ENCODE results near the gene CHCHD3.
A peak's percentile ranks its signal among the peaks of the same experiment; 100 is the strongest.

The CHCHD3 gene

GRCh38 chr7:132782777-132783640 is 298.9 kb downstream of the CHCHD3 start:
- peaks cover 5 to 6% of the 10 kb centered on the region in 2 donors for H3K9me3 Mint-ChIP-seq
- H3K27ac Mint-ChIP-seq, result no peak overlapping the region
- ATAC-seq (replicated peaks), result no peak
- H3K4me3 Mint-ChIP-seq, result no peak overlapping the region
- peaks cover 27 to 47% of the 10 kb centered on the region in 2 donors for H3K36me3 Mint-ChIP-seq
- H3K27me3 Mint-ChIP-seq, result peaks cover 0 to 7% of the 10 kb centered on the region in 2 donors
- no peak for DNase-seq
- peaks cover 12 to 15% of the 10 kb centered on the region in 2 donors for H3K4me1 Mint-ChIP-seq

- no peak overlapping the region for H3K4me3 Mint-ChIP-seq
- peaks cover 9 to 12% of the 10 kb centered on the region in 2 donors for H3K27me3 Mint-ChIP-seq
- no peak overlapping the region for H3K27ac Mint-ChIP-seq
- H3K36me3 Mint-ChIP-seq, result peaks cover 13 to 33% of the 10 kb centered on the region in 2 donors
- peaks cover 6% of the 10 kb centered on the region in 2 donors for H3K9me3 Mint-ChIP-seq
- peaks cover 13 to 25% of the 10 kb centered on the region in 2 donors for H3K4me1 Mint-ChIP-seq
- DNase-seq (no peak), ATAC-seq (replicated peaks) (no peak)
These were observed 301.1 kb downstream of the CHCHD3 start for GRCh38 chr7:132780822-132781221.

- H3K36me3 Mint-ChIP-seq, result peaks cover 5 to 20% of the 10 kb centered on the region in 2 donors
- ATAC-seq (replicated peaks), result peak in 1 of 2 donors; percentile 19
- peaks cover 9 to 12% of the 10 kb centered on the region in 2 donors for H3K27me3 Mint-ChIP-seq
- H3K4me3 Mint-ChIP-seq, result no peak overlapping the region
- H3K4me1 Mint-ChIP-seq, result peaks cover 13 to 25% of the 10 kb centered on the region in 2 donors
- H3K9me3 Mint-ChIP-seq, result peaks cover 6% of the 10 kb centered on the region in 2 donors
- DNase-seq, result no peak
- H3K27ac Mint-ChIP-seq, result no peak overlapping the region
These were observed 302.7 kb downstream of the CHCHD3 start for GRCh38 chr7:132779164-132779563.

GRCh38 chr7:132778761-132779160 is 303.1 kb downstream of the CHCHD3 start:
- Mint-ChIP-seq H3K36me3 (peaks cover 3 to 16% of the 10 kb centered on the region in 2 donors), H3K4me3 (no peak overlapping the region), H3K27me3 (peaks cover 9 to 12% of the 10 kb centered on the region in 2 donors), H3K9me3 (peaks cover 6% of the 10 kb centered on the region in 2 donors), H3K27ac (peak overlapping the region; percentile 52), H3K4me1 (peaks cover 13 to 25% of the 10 kb centered on the region in 2 donors)
- ATAC-seq (replicated peaks), result peak; percentile 28 to 35
- DNase-seq, result no peak

GRCh38 chr7:132777956-132778355 is 303.9 kb downstream of the CHCHD3 start:
- Mint-ChIP-seq H3K4me1 (peaks cover 13 to 25% of the 10 kb centered on the region in 2 donors), H3K36me3 (peaks cover 3 to 11% of the 10 kb centered on the region in 2 donors), H3K4me3 (no peak overlapping the region), H3K27ac (no peak overlapping the region), H3K9me3 (peaks cover 6% of the 10 kb centered on the region in 2 donors), H3K27me3 (peaks cover 9 to 12% of the 10 kb centered on the region in 2 donors)
- no peak for DNase-seq
- ATAC-seq (replicated peaks), result no peak

GRCh38 chr7:132777414-132777813 is 304.5 kb downstream of the CHCHD3 start:
- H3K27me3 Mint-ChIP-seq, result peaks cover 9 to 12% of the 10 kb centered on the region in 2 donors
- H3K4me3 Mint-ChIP-seq, result no peak overlapping the region
- peak overlapping the region; percentile 7 for H3K27ac Mint-ChIP-seq
- DNase-seq (no peak), ATAC-seq (replicated peaks) (peak in 1 of 2 donors; percentile 36)
- peaks cover 3 to 11% of the 10 kb centered on the region in 2 donors for H3K36me3 Mint-ChIP-seq
- peaks cover 13 to 25% of the 10 kb centered on the region in 2 donors for H3K4me1 Mint-ChIP-seq
- H3K9me3 Mint-ChIP-seq, result peaks cover 6% of the 10 kb centered on the region in 2 donors

- Mint-ChIP-seq H3K4me1 (peaks cover 16 to 25% of the 10 kb centered on the region in 2 donors), H3K9me3 (peaks cover 6% of the 10 kb centered on the region in 2 donors), H3K4me3 (no peak overlapping the region), H3K27ac (peak overlapping the region; percentile 32), H3K36me3 (peaks cover 3 to 7% of the 10 kb centered on the region in 2 donors), H3K27me3 (peaks cover 9 to 12% of the 10 kb centered on the region in 2 donors)
- DNase-seq (no peak), ATAC-seq (replicated peaks) (no peak)
These were observed 305.8 kb downstream of the CHCHD3 start for GRCh38 chr7:132776048-132776620.

- ATAC-seq (replicated peaks) (no peak), DNase-seq (no peak)
- Mint-ChIP-seq H3K9me3 (peaks cover 14 to 19% of the 10 kb centered on the region in 2 donors), H3K27ac (no peak overlapping the region), H3K4me3 (no peak overlapping the region), H3K4me1 (peaks cover 10 to 14% of the 10 kb centered on the region in 2 donors), H3K36me3 (peaks cover 3 to 6% of the 10 kb centered on the region in 2 donors), H3K27me3 (peaks cover 9% of the 10 kb centered on the region in 2 donors)
These were observed 308.3 kb downstream of the CHCHD3 start for GRCh38 chr7:132773527-132773956.

- ATAC-seq (replicated peaks), result peak; percentile 58 to 63
- Mint-ChIP-seq H3K27me3 (no peaks in the 10 kb centered on the region), H3K9me3 (peaks cover 11 to 14% of the 10 kb centered on the region in 2 donors), H3K36me3 (peaks cover 0 to 3% of the 10 kb centered on the region in 2 donors), H3K4me3 (no peak overlapping the region), H3K4me1 (peaks cover 0 to 3% of the 10 kb centered on the region in 2 donors), H3K27ac (no peak overlapping the region)
- DNase-seq, result no peak
These were observed 310.6 kb downstream of the CHCHD3 start for GRCh38 chr7:132771301-132771730.

- Mint-ChIP-seq H3K4me1 (peaks cover 0 to 3% of the 10 kb centered on the region in 2 donors), H3K27ac (no peak overlapping the region), H3K36me3 (peaks cover 0 to 3% of the 10 kb centered on the region in 2 donors), H3K4me3 (no peak overlapping the region), H3K9me3 (peaks cover 11 to 14% of the 10 kb centered on the region in 2 donors), H3K27me3 (no peaks in the 10 kb centered on the region)
- no peak for ATAC-seq (replicated peaks)
- DNase-seq, result no peak
These were observed 311.8 kb downstream of the CHCHD3 start for GRCh38 chr7:132770055-132770454.

GRCh38 chr7:132769280-132769679 is 312.6 kb downstream of the CHCHD3 start:
- Mint-ChIP-seq H3K27ac (no peak overlapping the region), H3K9me3 (peaks cover 11 to 14% of the 10 kb centered on the region in 2 donors), H3K4me1 (peaks cover 0 to 3% of the 10 kb centered on the region in 2 donors), H3K27me3 (no peaks in the 10 kb centered on the region), H3K36me3 (peaks cover 0 to 3% of the 10 kb centered on the region in 2 donors), H3K4me3 (no peak overlapping the region)
- ATAC-seq (replicated peaks) (no peak), DNase-seq (no peak)

- no peak overlapping the region for H3K27ac Mint-ChIP-seq
- no peak for ATAC-seq (replicated peaks)
- peaks cover 11 to 14% of the 10 kb centered on the region in 2 donors for H3K9me3 Mint-ChIP-seq
- H3K27me3 Mint-ChIP-seq, result no peaks in the 10 kb centered on the region
- peaks cover 0 to 3% of the 10 kb centered on the region in 2 donors for H3K36me3 Mint-ChIP-seq
- no peak for DNase-seq
- H3K4me3 Mint-ChIP-seq, result no peak overlapping the region
- H3K4me1 Mint-ChIP-seq, result peaks cover 0 to 3% of the 10 kb centered on the region in 2 donors
These were observed 313.8 kb downstream of the CHCHD3 start for GRCh38 chr7:132768099-132768498.

- Mint-ChIP-seq H3K4me3 (no peak overlapping the region), H3K27ac (no peak overlapping the region), H3K36me3 (peaks cover 0 to 3% of the 10 kb centered on the region in 2 donors), H3K9me3 (peaks cover 11 to 14% of the 10 kb centered on the region in 2 donors), H3K27me3 (no peaks in the 10 kb centered on the region), H3K4me1 (peaks cover 0 to 3% of the 10 kb centered on the region in 2 donors)
- DNase-seq, result no peak
- ATAC-seq (replicated peaks), result no peak
These were observed 314.5 kb downstream of the CHCHD3 start for GRCh38 chr7:132767378-132767777.

- Mint-ChIP-seq H3K27me3 (no peaks in the 10 kb centered on the region), H3K4me1 (peaks cover 0 to 3% of the 10 kb centered on the region in 2 donors), H3K27ac (no peak overlapping the region), H3K9me3 (peaks cover 11 to 14% of the 10 kb centered on the region in 2 donors), H3K4me3 (no peak overlapping the region), H3K36me3 (peaks cover 0 to 3% of the 10 kb centered on the region in 2 donors)
- DNase-seq (no peak), ATAC-seq (replicated peaks) (no peak)
These were observed 315.2 kb downstream of the CHCHD3 start for GRCh38 chr7:132766660-132767059.

All from stimulated activated naive B cell treated with anti-CD40 and anti-IgM and Interleukin-4, amounts not matched to agents 10 μg/mL and 1 μg/mL and 100 μg/mL, for 72 hours (primary cell).